Measurements from ENCODE around the gene SLAMF6.
A peak's percentile ranks its signal among the peaks of the same experiment; 100 is the strongest.
"Not testable (repeated sequence)": the region's sequence is repeated elsewhere in the genome, so short reads cannot be mapped to it uniquely, and the experiment has no call there.

SLAMF6 gene

DNA sequence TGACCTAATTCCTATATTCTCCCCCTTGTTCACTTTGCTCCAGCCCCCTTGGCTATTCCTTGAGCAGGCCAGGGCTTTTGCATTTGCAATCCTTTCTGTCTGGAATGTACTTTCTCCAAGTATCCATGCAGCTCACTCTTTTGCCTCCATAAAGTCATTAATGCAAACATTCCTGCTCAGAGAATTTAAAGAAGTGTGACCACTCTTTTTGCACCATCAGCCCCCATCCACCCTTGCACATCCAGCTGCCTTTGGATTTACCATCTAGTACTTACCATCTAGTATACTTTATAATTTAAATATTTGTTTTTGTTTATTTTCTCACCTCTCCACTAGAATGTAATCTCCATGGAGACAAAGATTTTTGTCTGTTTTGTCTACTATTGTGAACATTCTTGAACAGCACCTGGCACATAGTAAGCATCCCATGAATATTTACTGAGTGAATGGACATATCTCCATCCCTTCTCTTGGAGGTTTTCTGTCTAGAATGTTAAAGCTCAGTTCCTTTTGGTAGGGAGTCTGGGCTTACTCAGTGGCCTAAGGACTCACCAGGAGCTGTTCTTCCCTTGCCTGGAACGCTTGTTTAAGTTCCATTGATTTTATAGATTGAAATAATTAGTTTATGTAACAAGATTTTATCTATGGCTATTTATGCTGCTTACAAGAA lies 22.6 kb downstream of the SLAMF6 start:
- DNase-seq, result no peak

DNA sequence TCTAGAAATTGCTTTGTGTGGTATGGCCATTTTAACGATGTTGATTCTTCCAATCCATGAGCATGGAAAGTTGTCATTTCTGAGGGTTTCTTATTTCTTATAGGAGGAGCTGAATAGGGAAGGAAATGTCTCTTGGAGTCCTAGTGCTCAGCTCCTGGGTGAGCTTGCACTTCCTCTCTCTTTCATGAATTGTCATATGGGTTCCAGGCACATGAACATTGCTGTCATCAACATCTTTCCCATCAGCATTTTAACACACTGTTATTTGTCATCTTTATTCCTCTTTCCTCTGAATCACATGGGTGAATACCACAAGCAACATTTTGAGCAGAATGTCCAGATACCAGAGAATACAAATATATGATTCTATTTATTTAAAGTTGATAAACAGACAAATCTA lies 23.4 kb downstream of the SLAMF6 start:
- DNase-seq, result no peak

GRCh38 chr1:160498301-160499065 lies 24.6 kb downstream of the SLAMF6 start:
- not testable (repeated sequence) for DNase-seq

- no peak for DNase-seq
Measured at GRCh38 chr1:160496334-160496733, 26.7 kb downstream of the SLAMF6 start.

GRCh38 chr1:160494620-160495019 lies 28.4 kb downstream of the SLAMF6 start:
- no peak for DNase-seq

DNA sequence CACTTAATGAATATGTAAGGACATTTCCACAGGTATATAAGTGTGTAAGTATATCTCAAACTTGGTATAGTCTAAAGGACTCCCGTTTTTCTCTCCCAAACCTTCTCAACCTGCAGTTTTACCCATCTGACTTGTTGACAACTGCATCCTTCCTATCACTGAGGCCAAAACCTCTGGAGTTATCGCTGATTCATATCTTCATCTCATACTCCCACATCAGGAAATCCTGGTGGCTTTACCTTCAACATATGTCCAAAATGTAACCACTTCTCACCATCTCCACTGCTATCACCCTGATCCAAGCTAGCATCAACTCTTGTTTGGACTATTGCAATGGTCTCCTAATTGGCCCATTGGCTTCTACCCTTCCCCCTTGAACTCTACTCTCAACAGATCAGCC lies 30.4 kb downstream of the SLAMF6 start:
- no peak for DNase-seq

GRCh38 chr1:160491981-160492380 lies 31.1 kb downstream of the SLAMF6 start:
- DNase-seq, result no peak

DNA sequence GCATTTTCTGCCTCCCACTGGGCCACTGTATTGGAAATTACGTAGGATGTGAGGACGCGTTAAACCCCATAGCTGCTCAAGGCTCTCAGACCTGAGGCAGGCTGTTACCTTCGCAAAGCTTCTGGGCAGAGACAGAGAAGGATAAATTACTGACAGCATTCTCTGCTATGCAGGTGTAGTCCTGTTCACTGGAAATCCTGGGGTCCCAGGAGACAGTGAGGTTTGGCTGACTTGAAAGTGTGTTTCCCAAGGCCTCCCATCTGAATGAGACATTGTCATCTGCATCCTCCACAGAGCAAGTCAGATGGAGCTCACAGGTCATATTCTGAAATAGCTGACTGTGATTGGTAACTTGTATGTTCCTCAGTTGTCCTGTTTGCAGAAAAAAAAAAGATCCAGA lies 32.0 kb downstream of the SLAMF6 start:
- DNase-seq, result no peak

GRCh38 chr1:160489513-160490261 lies 33.4 kb downstream of the SLAMF6 start:
- DNase-seq, result no peak

DNA sequence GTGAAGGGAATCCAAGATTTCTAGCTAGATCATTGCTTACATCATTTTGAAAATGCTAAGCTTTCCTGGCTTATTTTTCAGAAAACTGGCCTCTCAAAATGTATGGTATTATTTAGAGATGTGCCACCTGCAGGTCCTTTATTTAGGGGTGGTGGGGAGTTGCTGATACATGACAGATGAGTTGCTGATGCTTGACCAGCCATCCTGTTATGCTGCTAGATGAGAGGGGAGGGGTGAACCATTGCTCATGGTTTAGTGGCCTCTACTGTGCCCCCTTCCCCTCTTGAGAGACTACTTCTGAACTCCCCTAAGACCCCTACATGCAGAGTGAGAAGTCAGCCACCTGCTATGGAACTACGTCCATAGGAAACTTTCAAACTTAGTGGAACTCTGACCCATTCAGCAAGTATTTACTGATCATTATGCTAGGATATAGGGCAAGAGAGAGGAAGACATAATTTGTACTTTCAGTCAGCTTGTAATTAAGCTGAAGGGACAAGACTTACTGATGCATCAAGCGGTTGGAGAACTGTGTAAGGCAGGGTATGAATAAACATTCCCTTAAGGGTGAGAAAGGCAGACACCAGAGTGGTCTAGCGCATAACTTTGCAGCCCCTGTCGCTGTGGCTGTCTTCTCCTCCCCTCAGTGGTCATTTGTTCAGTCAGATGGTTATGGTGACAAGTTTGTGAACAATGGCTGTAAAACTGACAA lies 34.6 kb downstream of the SLAMF6 start:
- DNase-seq, result no peak

- DNase-seq, result no peak
Measured at GRCh38 chr1:160486453-160486852, 36.6 kb downstream of the SLAMF6 start.

GRCh38 chr1:160483505-160484185 lies 39.4 kb downstream of the SLAMF6 start:
- no peak for DNase-seq

- DNase-seq, result no peak
Measured at GRCh38 chr1:160481979-160482596, 41.0 kb downstream of the SLAMF6 start.

- not testable (repeated sequence) for DNase-seq
Measured at GRCh38 chr1:160480781-160481180, 42.3 kb downstream of the SLAMF6 start.

DNA sequence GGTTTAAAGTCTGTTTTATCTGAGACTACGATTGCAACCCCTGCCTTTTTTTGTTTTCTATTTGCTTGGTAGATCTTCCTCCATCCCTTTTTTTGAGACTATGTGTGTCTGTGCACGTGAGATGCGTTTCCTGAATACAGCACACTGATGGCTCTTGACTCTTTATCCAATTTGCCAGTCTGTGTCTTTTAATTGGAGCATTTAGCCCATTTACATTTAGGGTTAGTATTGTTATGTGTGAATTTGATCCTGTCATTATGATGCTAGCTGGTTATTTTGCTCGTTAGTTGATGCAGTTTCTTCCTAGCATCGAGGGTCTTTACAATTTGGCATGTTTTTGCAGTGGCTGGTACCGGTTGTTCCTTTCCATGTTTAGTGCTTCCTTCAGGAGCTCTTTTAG lies 44.0 kb downstream of the SLAMF6 start:
- DNase-seq, result not testable (repeated sequence)

DNA sequence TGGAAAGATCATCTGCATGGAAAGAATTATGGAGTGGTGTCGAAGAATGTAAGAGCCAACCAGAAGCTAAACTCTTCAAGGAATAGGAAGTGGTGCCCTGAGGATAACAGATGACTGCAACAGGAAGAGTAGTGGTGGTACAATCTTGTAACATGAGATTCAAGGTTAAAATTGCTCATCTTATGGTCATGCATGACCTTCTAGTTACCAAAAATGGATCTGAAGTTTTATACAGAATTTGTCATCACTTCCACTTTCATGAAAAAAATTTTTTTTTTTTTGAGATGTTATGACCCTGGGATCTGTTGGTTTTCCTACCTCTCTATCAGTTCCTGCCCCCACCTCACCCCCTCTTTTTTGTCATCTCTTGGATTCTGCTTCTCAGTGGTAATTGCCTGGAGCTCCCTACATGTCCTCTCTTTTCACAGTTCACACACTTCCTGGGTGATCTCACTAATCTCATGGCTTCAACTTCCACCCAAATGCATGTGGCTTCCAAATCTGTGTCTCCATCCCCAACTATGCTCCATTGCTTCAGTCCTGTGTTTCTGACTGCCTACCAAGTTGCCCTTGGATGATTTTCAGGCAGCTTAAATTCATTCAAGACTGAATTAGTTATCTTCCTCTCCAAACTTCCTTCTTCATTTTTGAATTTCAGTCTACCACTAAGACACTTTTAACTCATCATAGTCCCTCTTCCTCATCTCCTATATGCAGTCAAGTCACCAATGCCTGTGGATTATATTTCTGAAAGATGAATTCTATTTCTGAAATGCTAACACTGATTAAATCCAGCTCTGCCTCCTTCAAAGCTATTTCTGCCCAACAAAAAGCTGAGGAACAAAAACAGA lies 48.4 kb downstream of the SLAMF6 start:
- peak; percentile 48 for DNase-seq

DNA sequence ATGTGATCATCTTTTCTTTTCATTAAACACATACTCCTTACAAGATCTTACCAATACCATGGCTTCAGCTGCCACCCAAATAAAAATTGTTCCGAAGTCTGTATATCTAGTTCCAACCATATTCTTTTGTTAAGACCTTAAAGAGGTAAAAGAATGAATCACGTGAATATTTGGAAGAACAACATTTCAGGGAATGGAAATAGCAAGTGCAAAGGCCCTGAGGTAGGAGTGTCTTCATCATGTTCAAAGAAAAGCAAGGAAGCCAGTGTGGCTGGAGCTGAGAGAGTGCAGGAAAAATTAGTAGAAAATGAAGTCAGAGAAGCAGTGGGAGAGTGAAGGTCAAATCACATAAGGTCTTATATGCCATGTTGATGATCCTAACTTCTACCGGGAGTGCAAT lies 50.9 kb downstream of the SLAMF6 start:
- no peak for DNase-seq

DNA sequence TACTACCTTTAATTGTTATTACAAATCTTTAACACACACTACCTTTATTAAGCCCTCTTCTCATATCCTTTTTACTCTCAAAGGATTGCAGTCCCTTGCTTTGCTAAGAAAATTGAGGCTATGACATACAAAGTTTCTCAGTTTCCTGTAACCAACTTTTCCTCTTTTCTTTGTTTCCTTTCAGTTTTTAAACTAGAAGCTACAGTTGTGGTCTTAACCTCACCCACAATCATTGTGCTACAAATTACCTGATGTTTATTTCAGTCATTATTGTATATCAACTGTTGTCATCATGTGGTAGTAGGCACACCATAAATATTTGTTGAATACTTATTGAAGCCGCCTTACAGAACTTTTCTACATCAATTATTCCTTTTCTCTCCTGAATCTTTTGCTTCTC lies 51.8 kb downstream of the SLAMF6 start:
- no peak for DNase-seq

DNA sequence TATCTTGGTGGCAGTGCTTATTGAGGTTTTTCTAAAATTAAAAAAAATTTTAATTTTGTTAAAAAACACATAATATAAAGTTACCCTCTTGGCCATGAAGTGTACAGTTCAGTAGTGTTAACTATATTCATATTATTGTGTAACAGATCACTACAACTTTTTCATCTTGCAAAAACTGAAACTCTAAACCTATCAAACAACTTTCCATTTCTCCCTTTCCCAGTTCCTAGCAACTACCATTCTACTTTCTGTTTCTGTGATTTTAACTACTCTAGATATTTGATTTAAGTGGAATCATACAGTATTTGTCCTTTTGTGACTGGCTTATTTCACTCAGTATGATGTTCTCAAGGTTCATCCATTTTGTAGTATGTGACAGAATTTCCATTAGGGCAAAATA lies 55.5 kb downstream of the SLAMF6 start:
- no peak for DNase-seq

GRCh38 chr1:160466961-160467360 lies 56.1 kb downstream of the SLAMF6 start:
- DNase-seq, result peak; percentile 57

GRCh38 chr1:160465123-160465522 lies 57.9 kb downstream of the SLAMF6 start:
- DNase-seq, result no peak

Measured in MV-4-11 (cell line).